ENCODE measurements around the gene FAM131C.

The FAM131C gene

DNA sequence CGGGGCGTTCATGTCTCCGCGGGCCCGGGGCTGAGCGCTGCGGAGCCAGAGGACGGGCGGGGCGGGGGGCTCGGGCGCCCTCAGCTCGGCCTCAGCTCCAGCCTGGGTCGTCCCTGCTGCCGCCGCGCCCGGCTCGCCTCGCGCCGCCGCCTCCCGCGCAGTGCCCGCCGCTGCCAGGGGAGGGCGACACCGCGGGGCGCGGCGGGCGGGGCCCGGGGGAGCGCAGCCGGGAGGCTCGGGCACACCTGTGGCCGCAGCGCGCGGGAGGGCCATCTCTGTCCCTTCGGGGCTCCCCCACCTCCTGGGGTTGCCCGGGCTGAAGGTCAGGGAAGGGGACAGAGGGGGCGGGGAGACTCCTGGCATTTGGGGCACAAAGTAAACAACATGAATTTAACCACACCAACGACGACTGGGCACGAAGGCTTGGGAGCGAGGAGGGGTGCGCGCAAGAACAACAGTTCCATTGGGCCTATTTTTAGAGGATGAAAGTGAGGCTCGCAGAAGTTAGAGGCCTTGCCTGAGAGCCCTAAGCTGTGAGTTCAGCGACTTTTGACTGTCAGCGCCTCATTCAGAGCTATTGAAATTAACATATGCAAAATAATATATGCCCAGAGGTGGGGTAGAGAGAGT, at the start of gene FAM131C:
Gene FAM131C (minus strand): TSS at position 162 of the 630 bp plus-strand sequence. CDS start 209 bp downstream, outside the sequence.
- Mint-ChIP-seq H3K36me3 (ENCODE audit: low read depth) (no peaks in the 10 kb centered on the region), H3K4me3 (peak within 1 kb of the TSS; percentile 73), H3K27me3 (peaks cover 14% of the 10 kb centered on the region), H3K4me1 (peaks cover 12% of the 10 kb centered on the region), H3K27ac (peak within 1 kb of the TSS; percentile 59), H3K9me3 (no peaks in the 10 kb centered on the region)
- ATAC-seq: peak; percentile 72
- peak; percentile 51 for DNase-seq

- Mint-ChIP-seq H3K27ac (peak overlapping the region; percentile 43), H3K4me3 (no peak overlapping the region), H3K27me3 (peaks cover 4% of the 10 kb centered on the region), H3K9me3 (no peaks in the 10 kb centered on the region), H3K36me3 (ENCODE audit: low read depth) (no peaks in the 10 kb centered on the region), H3K4me1 (peaks cover 12% of the 10 kb centered on the region)
- peak; percentile 74 for DNase-seq
- ATAC-seq: peak; percentile 88
These were observed 49.5 kb upstream of the FAM131C start for GRCh38 chr1:16122916-16123315.

DNA sequence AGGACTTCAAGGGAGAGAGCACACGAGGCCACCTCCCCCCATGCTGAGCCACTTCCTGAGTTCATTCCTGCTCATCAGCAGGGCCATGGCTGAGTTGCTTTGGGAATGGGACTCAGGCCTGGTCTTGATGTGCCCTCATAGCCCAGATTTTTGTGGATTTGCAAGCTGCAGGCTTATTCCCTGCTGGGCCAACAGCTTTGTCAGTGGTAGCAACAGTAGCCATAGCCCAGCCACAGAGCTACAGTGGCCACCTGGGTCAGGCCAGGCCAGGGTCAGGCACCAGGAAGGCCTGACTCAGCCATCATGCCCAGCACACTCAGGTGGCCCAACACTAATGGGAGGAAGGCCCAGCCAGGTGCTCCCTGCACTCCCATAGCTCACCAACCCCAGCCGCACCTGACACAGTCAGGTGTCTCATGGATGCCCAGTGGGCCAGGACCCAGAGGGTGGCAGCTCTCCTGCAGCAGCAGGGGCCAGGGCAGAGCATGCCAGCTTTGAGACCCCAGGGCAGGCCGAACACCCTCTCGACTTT, 49.0 kb upstream of the FAM131C start:
- Mint-ChIP-seq H3K9me3 (no peaks in the 10 kb centered on the region), H3K27me3 (peaks cover 4% of the 10 kb centered on the region), H3K27ac (no peak overlapping the region), H3K4me1 (peaks cover 12% of the 10 kb centered on the region), H3K4me3 (no peak overlapping the region), H3K36me3 (ENCODE audit: low read depth) (no peaks in the 10 kb centered on the region)
- ATAC-seq: no peak
- no peak for DNase-seq

DNA sequence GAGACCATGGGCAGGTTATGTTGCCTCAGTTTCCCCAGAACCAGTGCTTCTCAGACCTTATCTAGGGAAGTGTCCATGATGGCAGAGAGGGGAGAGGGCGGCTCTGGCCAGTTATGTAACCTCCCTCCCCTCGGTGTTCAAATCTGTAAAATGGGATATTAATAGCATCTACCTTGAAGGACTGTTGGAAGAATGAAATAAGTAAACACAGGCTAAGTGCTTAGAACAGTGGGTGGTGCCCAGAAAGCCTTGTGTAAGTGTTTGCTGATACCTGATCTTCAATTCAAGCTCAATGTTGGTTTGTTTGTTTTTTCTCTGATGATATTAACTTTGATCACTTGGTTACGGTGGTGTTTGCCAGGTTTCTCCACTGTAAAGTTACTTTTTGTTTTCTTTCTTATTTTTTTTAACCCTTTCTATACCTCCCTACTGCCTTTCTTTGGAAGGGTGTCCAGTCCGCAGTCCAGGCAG, 47.5 kb upstream of the FAM131C start:
- Mint-ChIP-seq H3K9me3 (no peaks in the 10 kb centered on the region), H3K27me3 (peaks cover 6% of the 10 kb centered on the region), H3K4me1 (peaks cover 14% of the 10 kb centered on the region), H3K27ac (no peak overlapping the region), H3K4me3 (no peak overlapping the region), H3K36me3 (ENCODE audit: low read depth) (no peaks in the 10 kb centered on the region)
- DNase-seq (no peak), ATAC-seq (no peak)

GRCh38 chr1:16120407-16120806, 47.0 kb upstream of the FAM131C start:
- Mint-ChIP-seq H3K27me3 (peaks cover 6% of the 10 kb centered on the region), H3K4me3 (no peak overlapping the region), H3K27ac (no peak overlapping the region), H3K9me3 (no peaks in the 10 kb centered on the region), H3K4me1 (peaks cover 14% of the 10 kb centered on the region), H3K36me3 (ENCODE audit: low read depth) (no peaks in the 10 kb centered on the region)
- no peak for ATAC-seq
- no peak for DNase-seq

DNA sequence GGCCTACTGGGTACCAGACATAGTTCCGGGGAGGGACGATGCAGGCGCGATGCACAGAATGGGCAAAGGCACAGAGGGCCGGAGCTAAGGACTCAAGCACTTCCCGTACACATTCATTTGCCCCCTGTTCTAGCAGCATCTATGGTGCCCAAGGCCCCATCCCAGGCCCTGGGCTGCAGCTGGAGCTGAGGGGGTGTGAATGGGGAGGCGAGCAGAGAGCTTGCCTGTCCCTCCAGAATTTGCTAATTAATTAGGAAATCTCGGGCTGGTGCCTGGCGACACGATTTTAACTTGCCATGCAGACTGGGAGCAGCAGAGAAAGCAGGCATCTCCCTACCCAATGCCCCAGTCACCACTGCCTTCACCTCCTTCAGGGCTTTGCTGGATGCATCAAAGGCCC, 46.5 kb upstream of the FAM131C start:
- Mint-ChIP-seq H3K27ac (no peak overlapping the region), H3K9me3 (no peaks in the 10 kb centered on the region), H3K4me1 (peaks cover 14% of the 10 kb centered on the region), H3K4me3 (no peak overlapping the region), H3K27me3 (peaks cover 6% of the 10 kb centered on the region), H3K36me3 (ENCODE audit: low read depth) (no peaks in the 10 kb centered on the region)
- ATAC-seq (no peak), DNase-seq (no peak)

GRCh38 chr1:16119504-16119903, 46.1 kb upstream of the FAM131C start:
- Mint-ChIP-seq H3K4me1 (peaks cover 14% of the 10 kb centered on the region), H3K36me3 (ENCODE audit: low read depth) (no peaks in the 10 kb centered on the region), H3K27ac (no peak overlapping the region)

DNA sequence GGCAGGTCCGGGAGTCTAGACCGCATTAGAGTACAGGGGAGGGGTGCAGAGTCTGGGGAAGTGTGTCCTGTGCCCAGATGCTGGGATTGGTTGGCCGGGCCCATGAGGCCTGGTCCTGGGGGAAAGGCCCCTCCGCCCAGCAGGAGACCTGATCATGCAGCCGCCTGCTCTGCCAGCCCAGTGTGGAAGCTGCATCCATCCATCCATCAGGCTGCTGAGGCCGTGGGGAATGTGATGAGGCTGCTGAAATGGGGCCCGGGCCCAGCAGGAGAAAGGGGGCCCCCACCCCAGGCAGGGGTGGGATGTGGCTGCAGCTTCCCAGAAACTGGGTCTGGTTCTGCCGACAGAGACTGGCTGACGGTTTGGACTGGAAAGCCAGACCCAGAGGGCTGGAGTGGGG, 45.3 kb upstream of the FAM131C start:
- no peaks in the 10 kb centered on the region for H3K36me3 Mint-ChIP-seq (ENCODE audit: low read depth)
- H3K4me3 Mint-ChIP-seq: no peak overlapping the region
- DNase-seq (no peak), ATAC-seq (no peak)
- no peaks in the 10 kb centered on the region for H3K9me3 Mint-ChIP-seq
- peaks cover 6% of the 10 kb centered on the region for H3K27me3 Mint-ChIP-seq
- peaks cover 12% of the 10 kb centered on the region for H3K4me1 Mint-ChIP-seq
- no peak overlapping the region for H3K27ac Mint-ChIP-seq

More at GRCh38 chr1:16119504-16119903, 46.1 kb upstream of the FAM131C start:
- H3K27me3 Mint-ChIP-seq: peaks cover 6% of the 10 kb centered on the region
- no peaks in the 10 kb centered on the region for H3K9me3 Mint-ChIP-seq
- ATAC-seq (no peak), DNase-seq (no peak)
- H3K4me3 Mint-ChIP-seq: no peak overlapping the region

GRCh38 chr1:16117936-16118335, 44.5 kb upstream of the FAM131C start:
- Mint-ChIP-seq H3K9me3 (no peaks in the 10 kb centered on the region), H3K4me1 (peaks cover 6% of the 10 kb centered on the region), H3K36me3 (ENCODE audit: low read depth) (no peaks in the 10 kb centered on the region), H3K27ac (no peak overlapping the region), H3K27me3 (peaks cover 5% of the 10 kb centered on the region), H3K4me3 (no peak overlapping the region)
- DNase-seq: no peak
- no peak for ATAC-seq

GRCh38 chr1:16117369-16117768, 43.9 kb upstream of the FAM131C start:
- H3K27me3 Mint-ChIP-seq: peaks cover 2% of the 10 kb centered on the region
- no peak overlapping the region for H3K4me3 Mint-ChIP-seq
- H3K36me3 Mint-ChIP-seq (ENCODE audit: low read depth): no peaks in the 10 kb centered on the region
- H3K27ac Mint-ChIP-seq: no peak overlapping the region
- H3K4me1 Mint-ChIP-seq: peaks cover 2% of the 10 kb centered on the region
- ATAC-seq (no peak), DNase-seq (no peak)
- H3K9me3 Mint-ChIP-seq: no peaks in the 10 kb centered on the region

DNA sequence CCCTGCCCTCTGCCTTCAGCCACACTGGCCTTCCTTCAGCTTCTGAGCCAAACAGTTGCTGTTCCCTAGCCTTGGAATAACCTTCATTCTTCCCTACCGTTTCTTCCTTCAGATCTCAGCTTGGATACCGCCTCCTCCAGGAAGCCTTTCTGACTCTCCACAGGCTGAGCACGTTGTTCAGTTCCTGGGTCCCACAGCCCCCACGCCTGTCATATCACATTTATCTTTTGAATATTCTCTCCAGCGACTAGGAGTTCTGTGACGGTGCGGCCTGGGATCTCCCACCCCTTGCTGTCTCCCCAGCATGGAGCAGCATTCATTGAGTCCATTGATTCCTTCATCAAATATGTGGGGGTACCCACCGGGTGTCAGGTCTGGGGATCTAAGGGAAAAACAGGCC, 43.2 kb upstream of the FAM131C start:
- H3K9me3 Mint-ChIP-seq: no peaks in the 10 kb centered on the region
- no peak overlapping the region for H3K4me3 Mint-ChIP-seq
- H3K36me3 Mint-ChIP-seq (ENCODE audit: low read depth): no peaks in the 10 kb centered on the region
- DNase-seq (no peak), ATAC-seq (no peak)
- H3K27ac Mint-ChIP-seq: no peak overlapping the region
- peaks cover 2% of the 10 kb centered on the region for H3K4me1 Mint-ChIP-seq
- peaks cover 5% of the 10 kb centered on the region for H3K27me3 Mint-ChIP-seq

GRCh38 chr1:16116002-16116401, 42.6 kb upstream of the FAM131C start:
- ATAC-seq (no peak), DNase-seq (no peak)
- no peak overlapping the region for H3K27ac Mint-ChIP-seq
- no peaks in the 10 kb centered on the region for H3K9me3 Mint-ChIP-seq
- H3K36me3 Mint-ChIP-seq (ENCODE audit: low read depth): no peaks in the 10 kb centered on the region
- peaks cover 2% of the 10 kb centered on the region for H3K4me1 Mint-ChIP-seq
- no peak overlapping the region for H3K4me3 Mint-ChIP-seq
- peaks cover 9% of the 10 kb centered on the region for H3K27me3 Mint-ChIP-seq

DNA sequence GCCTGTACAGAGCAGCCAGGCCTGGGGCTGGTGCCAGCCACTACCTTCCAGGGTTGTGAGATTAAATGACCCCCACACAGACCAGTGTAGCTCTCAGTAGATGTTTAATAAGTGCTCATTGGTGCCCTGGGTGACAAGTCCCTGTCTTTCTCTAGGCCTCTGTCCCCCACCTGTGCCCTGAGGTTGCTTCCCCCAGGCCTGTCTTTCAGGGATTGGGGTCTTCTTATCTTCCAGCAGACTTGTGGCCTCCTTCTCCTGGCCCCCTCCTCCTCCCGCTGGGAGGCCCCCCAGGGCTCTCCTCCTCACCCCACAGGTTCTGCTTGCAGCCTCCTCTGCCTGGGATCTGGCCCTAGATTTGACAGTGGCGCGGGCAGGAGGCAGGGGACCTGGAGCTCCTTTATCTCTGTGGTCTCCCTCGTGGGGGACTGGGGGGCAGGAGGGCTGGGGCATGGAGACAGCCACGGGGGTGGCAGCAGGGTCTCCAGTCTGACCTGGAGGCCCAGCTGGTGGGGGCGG, 42.1 kb upstream of the FAM131C start:
- Mint-ChIP-seq H3K4me3 (no peak overlapping the region), H3K4me1 (peaks cover 2% of the 10 kb centered on the region), H3K36me3 (ENCODE audit: low read depth) (no peaks in the 10 kb centered on the region), H3K27ac (no peak overlapping the region), H3K9me3 (no peaks in the 10 kb centered on the region), H3K27me3 (peaks cover 9% of the 10 kb centered on the region)
- ATAC-seq: no peak
- DNase-seq: no peak

- Mint-ChIP-seq H3K4me3 (no peak overlapping the region), H3K27ac (no peak overlapping the region), H3K4me1 (peaks cover 2% of the 10 kb centered on the region), H3K9me3 (no peaks in the 10 kb centered on the region), H3K36me3 (ENCODE audit: low read depth) (no peaks in the 10 kb centered on the region), H3K27me3 (peaks cover 9% of the 10 kb centered on the region)
- ATAC-seq: no peak
- DNase-seq: no peak
These were observed 41.3 kb upstream of the FAM131C start for GRCh38 chr1:16114527-16115467.
